LNCaP clone FGC (cell line): Measurements from ENCODE around the gene C9orf152.

Source experiments
- DNase-seq: peaks from one replicate; pipeline ENCODE4 v3.0.0-alpha.2; 2011; ENCODE audit warnings: low read depth
- H3K4me3 ChIP-seq: 2 replicates; pipeline ENCODE4 v1.5.1; 2011; ENCODE audit warnings: mild to moderate bottlenecking, low read depth, low read length, control low read depth
- TF ChIP-seq, protein P1 (sequence below): IDR thresholded peaks from 2 replicates; pipeline ENCODE4 v1.5.1; 2012; ENCODE audit warnings: mild to moderate bottlenecking; ENCODE audit not compliant: control insufficient read depth, insufficient read depth; ENCODE audit errors: extremely low read depth

The C9orf152 gene

DNA sequence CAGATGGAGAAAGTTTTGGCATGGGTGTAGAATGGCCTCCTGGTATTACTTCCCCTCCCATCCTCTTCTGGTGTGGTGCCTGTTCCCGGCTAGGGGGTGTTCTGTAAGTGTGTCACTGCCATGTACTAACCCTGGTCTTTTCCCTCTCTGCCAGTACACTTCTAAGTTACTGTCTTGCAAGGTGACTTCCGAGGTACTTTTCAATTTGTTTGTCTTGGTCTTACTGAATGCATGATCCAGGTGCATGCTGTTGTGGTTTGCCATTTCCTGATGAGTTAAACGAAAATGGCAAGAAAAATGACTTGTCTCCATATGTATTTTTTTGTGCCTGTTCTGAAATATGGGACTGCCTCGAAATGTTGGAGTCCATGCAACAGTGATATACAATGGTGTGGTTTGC is 46.0 kb downstream of the C9orf152 start:
- no peak overlapping the region for H3K4me3 ChIP-seq
- TF ChIP-seq, protein P1, sequence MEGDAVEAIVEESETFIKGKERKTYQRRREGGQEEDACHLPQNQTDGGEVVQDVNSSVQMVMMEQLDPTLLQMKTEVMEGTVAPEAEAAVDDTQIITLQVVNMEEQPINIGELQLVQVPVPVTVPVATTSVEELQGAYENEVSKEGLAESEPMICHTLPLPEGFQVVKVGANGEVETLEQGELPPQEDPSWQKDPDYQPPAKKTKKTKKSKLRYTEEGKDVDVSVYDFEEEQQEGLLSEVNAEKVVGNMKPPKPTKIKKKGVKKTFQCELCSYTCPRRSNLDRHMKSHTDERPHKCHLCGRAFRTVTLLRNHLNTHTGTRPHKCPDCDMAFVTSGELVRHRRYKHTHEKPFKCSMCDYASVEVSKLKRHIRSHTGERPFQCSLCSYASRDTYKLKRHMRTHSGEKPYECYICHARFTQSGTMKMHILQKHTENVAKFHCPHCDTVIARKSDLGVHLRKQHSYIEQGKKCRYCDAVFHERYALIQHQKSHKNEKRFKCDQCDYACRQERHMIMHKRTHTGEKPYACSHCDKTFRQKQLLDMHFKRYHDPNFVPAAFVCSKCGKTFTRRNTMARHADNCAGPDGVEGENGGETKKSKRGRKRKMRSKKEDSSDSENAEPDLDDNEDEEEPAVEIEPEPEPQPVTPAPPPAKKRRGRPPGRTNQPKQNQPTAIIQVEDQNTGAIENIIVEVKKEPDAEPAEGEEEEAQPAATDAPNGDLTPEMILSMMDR: no peak

DNA sequence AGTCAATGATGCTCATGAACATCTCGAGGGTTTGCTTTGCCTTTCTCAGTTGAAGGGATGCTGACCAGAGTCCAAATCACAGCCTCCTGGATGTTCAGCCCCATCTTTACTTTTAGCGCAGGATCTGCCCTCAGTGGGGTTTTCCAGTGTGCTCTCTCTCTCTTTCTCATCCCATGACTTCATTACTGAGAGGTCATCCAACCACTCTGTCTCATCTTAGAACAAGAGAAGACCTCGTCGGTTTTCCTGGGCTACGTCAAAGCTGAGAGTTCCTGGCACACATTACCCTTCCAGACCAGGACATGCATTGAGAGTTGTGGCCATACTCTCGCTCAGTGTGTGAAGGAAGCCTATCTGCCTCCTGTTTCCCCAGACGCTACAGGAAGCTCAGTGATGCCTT is 47.3 kb downstream of the C9orf152 start:
- no peak overlapping the region for H3K4me3 ChIP-seq
- TF ChIP-seq, protein P1: no peak
- DNase-seq: no peak

More for the DNA sequence above, 46.0 kb downstream of the C9orf152 start:
- DNase-seq: no peak

DNA sequence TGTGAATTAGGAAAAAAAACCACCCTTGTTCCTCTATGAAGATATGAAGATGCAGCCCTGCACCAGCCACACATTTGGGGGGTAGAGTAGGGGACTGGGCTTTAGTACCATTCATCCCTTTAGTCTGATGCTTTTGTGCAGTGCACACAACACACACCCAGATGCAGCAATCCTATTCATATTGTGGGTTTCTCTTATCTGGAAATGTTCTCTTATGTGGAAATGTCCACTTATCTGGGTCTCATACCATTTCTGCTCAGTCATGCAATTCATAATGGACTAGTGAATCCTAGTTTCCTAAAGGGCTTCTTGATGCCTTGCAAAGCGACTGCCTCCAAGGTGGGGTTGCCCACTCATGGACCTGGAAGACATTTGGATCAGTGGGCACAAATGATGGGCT is 47.8 kb downstream of the C9orf152 start:
- TF ChIP-seq, protein P1: no peak
- H3K4me3 ChIP-seq: no peak overlapping the region
- DNase-seq: no peak

DNA sequence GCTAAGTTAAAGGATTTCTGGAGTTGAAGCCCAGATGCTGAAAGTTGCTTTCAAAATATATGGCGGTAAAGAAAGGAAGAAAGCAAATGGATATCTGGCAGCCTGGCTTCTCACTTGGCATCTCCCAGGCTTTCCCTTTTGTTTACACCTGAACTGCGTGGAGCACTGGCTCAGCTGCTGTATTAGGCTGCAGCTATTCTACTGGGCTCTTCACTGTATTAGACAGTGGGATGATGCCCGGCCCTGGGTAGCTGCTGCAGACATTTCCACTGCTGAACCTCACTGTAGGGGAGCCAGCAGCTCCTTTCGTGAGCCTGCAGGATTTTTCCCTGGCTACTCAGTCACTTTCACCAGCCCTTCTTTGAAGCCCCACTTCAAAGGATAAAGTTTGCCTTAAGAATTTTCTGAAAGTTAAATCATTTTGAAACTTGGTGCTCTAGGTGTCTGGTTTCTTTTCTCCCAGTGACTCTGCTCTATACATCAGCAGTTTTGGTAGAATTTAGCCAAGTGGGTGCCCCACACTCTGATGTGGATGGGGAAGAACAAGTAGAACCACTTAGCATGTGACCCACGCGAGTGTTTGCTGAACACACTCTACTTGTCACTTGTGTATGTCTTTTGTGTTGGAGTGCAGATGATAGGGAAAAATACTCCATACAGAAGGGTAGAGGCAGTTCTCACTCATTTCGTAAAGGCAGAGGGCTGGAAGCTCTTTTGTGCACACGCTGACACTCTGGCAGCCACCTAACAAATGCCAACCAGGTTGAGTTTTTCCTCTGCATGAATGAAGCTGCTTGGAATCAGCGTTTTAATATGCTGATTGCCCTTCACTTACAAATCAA is 49.9 kb downstream of the C9orf152 start:
- TF ChIP-seq, protein P1: no peak
- DNase-seq: no peak
- no peak overlapping the region for H3K4me3 ChIP-seq

DNA sequence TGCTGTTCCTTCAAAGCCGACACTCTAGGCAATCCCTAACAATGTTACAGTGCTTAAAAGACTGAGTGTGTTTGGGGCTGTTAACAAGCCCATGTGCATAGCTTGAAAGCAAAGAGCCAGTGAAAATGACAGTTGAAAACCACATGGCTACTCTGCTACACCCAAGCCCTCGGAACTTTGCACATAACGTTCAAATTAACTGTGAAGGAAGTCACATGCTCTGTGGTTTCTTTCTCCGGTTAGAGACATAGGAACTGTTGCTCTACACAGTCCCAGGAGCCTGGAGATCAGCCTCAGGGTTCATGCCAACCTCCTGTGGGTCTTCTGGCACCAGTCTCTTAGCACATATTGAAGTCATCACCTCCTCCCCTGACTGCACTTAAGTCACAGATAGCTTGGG is 51.1 kb downstream of the C9orf152 start:
- H3K4me3 ChIP-seq: no peak overlapping the region
- TF ChIP-seq, protein P1: no peak
- DNase-seq: no peak

DNA sequence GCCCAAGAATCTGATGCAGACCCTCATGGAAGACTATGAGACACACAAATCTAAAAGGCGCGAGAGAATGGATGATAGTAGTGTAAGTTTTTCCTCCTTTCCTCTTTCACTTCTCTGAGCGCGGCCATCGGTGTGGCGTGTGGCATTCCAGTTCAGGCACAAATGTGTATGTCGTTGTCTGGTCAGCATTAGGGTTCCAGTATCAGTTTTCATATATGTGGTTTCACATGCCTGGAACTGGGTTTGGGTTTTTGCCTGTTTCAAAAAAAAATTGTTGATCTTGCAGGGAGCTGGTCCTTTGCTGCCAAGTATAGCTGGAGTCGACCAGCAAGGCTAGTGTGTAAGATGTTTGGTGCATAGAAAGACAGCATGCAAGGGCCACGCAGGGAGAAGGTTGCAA is 51.5 kb downstream of the C9orf152 start:
- DNase-seq: no peak
- TF ChIP-seq, protein P1: no peak

DNA sequence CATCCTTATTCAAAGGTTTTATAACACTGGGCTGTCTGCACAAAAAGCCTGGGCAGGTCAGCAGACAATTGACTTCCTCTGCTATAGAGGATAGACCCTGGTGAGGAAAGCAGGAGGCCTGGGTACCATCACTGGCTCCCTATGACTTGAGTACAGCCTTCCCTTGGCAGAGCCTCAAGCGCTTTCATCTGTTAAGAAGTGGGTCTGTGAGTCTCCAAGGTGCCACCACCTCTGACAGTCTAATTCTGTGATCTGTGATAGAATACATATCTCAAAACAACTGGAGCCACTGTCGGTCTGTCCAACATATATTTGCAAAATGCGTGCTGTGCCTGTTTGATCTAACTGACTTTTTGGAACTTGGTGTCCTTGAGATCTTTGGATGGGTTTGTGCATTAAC is 52.2 kb downstream of the C9orf152 start:
- TF ChIP-seq, protein P1: no peak
- H3K4me3 ChIP-seq: no peak overlapping the region
- DNase-seq: no peak

More for the DNA sequence above, 51.5 kb downstream of the C9orf152 start:
- no peak overlapping the region for H3K4me3 ChIP-seq
